Measurements from ENCODE around the gene KCNC1. TPM values are rescaled to one million over a fixed set of nuclear protein-coding genes. Genes with fewer than 3 reads are reported as not detected.

Gene KCNC1
- total RNA-seq, 1 donor from 2014 or later = 0.30 TPM

- DNase-seq = no peak
Observed at GRCh38 chr11:17827006-17827405, 92.4 kb downstream of the KCNC1 start.

- peak; percentile 32 for DNase-seq
Observed at GRCh38 chr11:17828311-17828751, 93.8 kb downstream of the KCNC1 start.

GRCh38 chr11:17831228-17831627, 96.6 kb downstream of the KCNC1 start:
- no peak for DNase-seq

GRCh38 chr11:17831883-17832282, 97.3 kb downstream of the KCNC1 start:
- DNase-seq = no peak

Other genes starting within 250 kb of the KCNC1 start
- 0.10 TPM for gene USH1C, start 190.4 kb upstream of the KCNC1 start, total RNA-seq
- gene OTOG, start 187.5 kb upstream of the KCNC1 start, total RNA-seq = under 0.01 TPM
- 2.3 TPM for gene MYOD1, start 15.2 kb upstream of the KCNC1 start, total RNA-seq